GM19395 (cell line): ENCODE results near the gene SHISA9.

Experiments
- ATAC-seq: cut with Tn5 transposase; IDR thresholded peaks from one replicate; pipeline ENCODE4 v1.9.1; 2021; ENCODE audit warnings: mild to moderate bottlenecking, moderate library complexity; ENCODE audit not compliant: unreplicated experiment

The SHISA9 gene

DNA sequence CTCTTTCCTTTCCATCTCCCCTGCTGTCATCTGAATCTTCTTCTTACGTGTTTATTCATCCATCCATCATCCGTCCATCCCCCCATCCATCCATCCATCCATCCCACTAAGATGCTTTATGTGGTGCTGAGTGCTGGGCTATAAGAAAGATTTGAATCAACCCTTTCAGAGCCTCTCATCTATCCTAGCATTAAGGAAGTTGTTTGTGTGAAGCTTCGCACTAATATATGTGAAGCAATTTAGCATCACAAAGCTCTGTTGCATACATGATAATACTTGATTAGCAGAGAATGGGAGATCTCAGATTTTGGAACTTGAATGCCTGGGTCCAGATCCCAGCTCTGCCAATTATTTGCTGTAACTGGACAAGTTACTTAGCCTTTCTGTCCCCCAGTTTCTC, 255.7 kb downstream of the SHISA9 start:
- no peak for ATAC-seq

DNA sequence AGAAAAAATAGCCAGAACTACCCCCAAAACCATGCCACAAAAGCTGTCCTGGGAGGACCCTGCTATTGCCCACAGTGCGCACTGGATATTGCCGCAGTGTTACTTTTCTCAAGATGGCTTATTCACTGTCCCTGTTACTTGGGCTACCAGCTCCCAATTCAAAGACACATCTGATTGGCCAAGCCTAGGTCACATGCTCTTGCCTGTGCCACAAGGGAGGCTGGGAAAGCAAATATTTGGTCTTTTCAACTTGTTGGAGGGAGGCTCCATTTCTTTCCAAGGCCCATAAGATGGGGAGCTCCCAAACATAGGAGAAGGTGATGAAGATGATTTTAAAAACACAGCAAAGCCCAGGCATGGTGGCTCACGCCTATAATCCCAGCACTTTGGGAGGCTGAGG, 257.0 kb downstream of the SHISA9 start:
- no peak for ATAC-seq

DNA sequence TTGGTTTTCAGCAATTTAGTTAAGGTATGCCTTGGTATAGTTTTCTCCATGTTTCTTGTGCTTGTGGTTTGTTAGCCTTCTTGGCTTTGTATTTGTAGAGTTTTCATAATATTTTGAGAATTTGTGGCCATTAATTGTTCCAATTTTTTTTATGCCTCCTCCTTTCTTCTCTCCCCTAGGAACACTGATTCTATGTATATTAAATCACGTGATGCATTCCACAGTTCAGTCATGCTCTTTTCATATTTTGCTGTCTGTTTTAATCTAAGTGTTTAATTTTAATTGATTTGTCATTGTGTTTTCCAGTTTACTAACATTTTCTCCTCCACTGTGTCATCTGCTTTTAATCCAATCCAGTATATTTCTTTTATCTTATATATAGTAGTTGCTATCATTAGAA, 263.6 kb downstream of the SHISA9 start:
- no peak for ATAC-seq

DNA sequence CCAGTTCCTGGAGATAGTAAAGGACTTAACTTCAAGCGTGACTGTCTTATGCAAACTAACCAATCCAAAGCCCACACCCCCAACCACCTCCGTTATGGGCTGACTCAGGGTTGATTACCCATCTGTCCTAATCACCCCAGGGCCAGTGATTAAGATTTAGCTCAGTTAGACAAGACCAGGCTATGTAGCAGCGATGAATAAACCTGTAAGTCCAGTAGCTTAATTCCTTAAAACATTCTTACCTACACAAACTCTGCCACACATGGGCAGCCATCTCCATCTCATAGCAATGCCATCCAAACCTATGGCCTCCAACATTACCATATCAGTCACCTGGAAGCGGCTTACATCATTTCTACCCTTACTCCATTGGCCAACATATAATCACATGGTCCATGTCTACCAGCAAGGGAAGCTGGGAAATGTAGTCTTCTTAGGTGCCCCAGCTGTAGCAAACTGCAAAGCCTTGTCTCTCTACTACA, 266.7 kb downstream of the SHISA9 start:
- no peak for ATAC-seq

DNA sequence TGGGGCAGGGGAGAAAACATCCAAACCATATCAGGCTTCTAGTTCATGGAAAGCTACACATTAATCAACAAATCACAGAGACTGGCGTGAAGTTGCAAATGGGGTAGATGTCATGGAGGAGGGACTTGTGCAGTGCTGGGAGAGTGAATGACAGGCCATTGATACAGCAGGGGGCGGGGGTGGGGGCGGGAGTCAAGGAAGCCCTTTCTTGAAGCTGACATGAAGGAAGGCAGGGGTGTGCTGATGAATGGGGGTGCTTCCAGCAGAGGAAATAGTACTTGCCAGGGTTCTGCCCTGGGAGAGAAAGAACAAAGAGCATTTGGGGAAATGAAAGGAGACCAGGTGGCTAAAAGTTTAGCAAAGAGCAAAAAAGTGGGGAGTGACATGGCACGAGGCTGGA, 269.9 kb downstream of the SHISA9 start:
- no peak for ATAC-seq

DNA sequence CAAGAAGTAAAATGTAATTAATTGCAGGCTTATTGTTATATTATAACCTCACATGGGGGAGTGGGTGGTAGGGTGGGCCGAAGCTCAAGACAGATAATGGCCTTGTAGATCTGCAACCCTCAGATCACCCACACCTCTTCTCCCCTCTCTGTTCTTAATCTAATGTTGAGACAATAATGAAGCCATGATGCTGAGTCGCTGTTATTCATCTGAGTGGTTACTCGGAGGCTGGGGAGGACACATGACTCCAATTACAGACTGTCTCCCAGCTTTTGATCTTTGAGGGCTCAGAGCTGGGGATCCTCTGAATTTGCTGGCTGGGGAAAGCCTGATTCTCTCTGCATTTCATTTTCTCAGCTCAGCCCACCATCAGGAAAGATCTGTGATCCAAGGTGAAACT, 275.3 kb downstream of the SHISA9 start:
- ATAC-seq = no peak

DNA sequence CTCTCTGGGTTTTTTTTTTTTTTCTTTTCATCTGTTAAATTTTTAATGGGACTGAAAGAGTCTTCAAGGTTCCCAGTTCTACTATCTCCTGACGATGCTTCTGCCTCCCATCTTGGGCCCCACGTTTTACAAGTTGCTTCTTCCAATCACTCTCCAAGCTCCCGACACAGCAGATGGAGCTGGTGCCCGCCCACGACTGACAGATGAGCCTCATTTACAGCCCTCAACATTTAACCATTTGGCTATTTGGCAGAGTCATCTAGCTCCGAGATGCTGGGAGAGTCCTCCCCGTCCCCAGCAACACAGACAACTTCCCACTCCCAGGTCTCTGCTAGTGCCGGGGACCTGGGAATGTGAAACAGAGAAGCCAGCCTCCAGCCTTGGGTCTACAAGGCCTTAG, 276.9 kb downstream of the SHISA9 start:
- no peak for ATAC-seq

DNA sequence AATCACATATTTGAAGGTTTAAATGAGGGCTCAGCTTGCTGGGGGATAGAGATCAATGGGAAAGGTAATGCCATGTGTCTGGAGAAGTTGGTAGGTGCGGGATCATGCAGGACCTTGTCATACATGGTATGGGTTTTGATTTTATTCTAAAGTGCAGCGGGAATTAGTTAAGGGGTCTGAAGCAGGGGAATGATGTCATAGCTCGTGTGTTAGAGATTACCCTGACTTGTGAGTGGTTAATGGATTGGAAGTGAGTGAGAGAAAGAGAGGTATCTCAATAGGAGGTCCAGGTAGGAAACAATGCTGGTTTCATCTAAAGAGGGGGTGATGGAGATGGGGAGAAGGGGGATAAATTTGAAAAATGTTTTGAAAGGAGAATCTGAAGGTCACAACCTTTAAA, 280.0 kb downstream of the SHISA9 start:
- ATAC-seq = no peak

DNA sequence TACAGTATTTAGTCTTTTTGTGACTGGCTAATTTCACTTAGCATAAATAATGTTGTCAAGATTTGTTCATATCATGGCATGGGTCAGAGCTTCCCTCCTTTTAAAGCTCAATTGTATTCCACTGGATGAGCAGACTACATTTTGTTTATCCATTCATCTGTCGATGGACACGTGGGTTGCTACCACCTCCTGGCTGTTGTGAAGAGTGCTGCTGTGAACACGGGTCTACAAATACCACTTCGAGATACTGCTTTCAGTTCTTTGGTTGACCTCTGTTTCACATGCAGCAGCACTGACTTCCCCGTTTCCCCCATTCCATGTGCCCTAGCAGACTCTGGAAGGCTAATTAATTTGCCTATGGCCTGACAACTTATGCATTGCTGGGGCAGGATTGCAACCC, 285.4 kb downstream of the SHISA9 start:
- no peak for ATAC-seq

DNA sequence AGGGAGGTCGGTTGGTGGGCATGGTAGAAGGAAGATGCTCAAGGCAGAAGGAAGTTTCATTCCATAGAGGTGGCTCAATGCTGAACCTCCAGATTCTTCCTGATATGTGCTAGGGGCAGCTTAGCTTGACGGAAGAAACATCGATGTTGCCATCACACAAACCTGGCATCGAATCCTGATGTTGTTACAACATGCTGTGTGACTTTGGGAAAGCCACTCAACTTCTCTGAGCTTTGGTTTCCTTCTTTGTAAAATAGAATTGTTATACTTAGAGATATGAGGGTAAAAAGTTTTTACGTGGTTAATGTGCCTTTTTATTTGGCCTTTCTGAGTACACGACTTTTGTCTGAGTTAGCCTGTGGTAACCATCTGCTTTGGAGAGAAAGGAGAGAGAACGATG, 287.9 kb downstream of the SHISA9 start:
- ATAC-seq = no peak

DNA sequence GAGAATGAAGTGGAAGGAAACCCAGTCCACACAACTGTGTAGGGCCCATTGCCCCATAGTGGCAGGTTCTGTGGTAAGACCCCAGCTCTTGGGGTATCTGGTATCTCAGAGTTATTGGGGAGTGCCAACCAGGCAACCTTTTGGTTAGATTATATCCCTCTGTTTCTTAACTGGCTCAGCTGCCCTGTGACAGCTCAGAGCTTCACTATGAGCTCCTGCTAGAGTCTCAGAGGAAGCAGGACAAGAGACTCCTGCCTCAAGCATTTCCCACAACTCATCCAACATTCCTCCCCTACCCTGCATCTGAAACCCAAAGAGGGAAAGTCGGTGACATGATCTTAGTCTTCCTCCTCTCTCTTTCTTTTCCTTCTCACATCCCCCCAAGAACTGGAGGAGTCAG, 292.3 kb downstream of the SHISA9 start:
- ATAC-seq = no peak

DNA sequence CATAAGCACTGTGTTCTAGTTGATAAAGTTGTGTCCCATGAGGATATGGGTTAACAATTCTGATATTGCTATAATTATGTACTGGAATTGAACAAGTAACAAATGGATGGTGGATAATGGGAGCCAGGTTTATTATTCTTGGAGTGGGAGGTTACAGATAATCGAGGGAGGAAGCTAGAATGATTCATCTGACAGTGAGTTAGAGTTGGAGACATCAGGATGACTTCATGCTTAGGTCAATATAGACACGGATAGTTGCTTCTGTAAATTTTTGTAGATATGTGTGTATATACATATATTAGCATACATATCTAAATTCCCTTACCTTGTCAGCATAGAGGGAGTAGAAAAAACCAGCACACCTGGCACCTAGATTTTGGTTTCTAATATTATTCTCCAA, 293.4 kb downstream of the SHISA9 start:
- ATAC-seq = no peak

DNA sequence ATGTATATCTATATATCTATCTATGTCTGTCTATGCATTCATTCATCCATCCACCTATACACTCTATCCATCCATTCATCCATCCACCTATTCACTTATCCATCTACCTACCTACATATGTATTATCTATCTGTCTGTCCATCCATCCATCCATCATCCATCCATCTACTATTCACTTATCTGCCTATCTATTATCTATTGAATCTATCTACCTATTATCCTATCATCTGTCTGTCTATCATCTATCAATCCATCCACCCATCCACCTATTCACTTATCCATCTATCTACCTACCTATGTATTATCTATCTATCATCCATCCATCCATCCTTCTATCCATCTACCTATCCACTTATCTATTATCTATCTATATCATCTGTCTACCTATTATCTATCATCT, 302.3 kb downstream of the SHISA9 start:
- ATAC-seq = no peak

DNA sequence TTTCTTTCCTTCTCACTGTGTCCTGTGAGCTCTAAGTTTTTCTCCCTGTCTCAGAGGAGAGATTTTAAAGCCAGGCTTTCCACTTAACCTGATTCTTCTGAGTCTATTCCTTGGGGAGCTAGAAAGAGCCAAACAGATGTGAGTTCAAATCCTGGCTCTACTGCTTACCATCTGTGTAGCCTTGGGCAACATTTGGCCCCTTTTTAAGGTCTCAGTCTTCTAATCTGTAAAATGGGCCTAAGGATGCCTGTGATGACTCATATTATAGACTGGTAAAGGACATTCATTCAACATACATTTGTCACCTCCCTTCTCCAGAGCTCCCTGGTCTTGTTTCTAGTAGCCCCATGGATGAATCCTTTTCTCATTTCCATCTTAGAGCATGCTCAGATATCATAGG, 304.0 kb downstream of the SHISA9 start:
- no peak for ATAC-seq

DNA sequence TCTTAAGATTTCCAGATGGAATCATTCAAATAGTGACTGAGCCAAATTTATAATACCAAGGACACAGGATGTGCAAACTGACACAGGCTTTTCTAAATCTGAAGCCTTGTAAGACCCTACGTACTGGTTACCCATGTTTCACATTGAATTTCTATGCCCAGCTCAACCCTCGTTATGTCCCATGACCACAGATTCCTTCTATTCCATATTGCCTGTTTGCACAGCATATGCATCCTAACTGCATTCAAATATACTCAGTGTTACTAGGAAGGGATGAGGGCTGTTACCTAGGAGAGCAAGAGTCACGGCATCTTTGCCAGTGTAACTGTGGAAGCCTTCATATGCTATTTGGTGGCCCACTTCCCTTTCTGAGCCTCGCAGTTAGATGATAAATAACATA, 305.2 kb downstream of the SHISA9 start:
- ATAC-seq = no peak

DNA sequence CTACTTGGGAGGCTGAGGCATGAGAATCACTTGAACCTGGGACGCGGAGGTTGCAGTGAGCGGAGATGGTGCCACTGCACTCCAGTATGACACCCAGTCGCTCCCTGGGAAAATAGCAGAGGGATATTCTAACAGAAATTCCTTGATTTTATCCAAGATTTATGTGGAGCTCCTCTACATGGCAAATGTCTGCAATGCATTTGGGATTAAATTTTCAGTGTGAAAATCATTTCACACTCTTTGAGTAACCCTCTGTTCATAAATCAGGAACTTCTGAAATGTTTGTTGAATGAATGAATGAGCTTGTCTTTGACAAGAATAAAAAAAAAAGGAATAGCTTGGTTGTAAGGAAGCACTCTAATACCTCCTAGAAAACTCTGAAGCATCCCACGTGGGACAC, 305.8 kb downstream of the SHISA9 start:
- ATAC-seq = no peak

DNA sequence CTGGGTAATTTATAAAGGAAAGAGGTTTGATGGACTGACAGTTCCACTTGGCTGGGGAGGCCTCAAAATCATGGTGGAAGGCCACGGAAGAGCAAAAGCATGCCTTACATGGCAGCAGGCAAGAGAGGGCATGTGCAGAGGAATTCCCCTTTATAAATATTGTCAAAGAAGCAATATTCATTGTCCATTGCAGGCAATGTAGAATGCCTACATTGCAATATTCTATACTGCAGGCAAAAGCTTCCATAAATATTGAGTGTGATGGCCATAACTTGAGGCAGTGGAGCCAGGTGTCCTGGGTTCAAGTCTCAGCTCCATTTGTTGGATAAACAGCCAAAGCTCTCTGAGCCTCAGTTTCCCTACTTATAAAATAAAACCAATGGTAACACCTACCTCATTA, 322.3 kb downstream of the SHISA9 start:
- ATAC-seq = no peak

DNA sequence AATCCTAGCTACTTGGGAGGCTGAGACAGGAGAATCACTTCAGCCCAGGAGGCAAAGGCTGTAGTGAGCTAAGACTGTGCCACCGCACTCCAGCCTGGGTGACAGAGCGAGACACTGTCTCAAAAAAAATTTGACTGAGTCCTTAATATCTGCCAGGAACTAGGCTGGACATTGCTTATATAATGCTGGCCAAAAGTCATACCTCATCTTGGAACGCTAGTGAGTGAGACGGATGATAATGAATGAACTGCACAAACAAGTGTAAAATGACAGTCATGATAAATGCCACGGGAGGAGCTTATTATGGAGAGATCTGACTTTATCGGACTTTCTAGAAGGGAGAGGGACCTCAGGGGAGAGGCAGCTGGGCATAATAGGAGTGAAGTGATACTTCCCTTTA, 327.6 kb downstream of the SHISA9 start:
- ATAC-seq = no peak

DNA sequence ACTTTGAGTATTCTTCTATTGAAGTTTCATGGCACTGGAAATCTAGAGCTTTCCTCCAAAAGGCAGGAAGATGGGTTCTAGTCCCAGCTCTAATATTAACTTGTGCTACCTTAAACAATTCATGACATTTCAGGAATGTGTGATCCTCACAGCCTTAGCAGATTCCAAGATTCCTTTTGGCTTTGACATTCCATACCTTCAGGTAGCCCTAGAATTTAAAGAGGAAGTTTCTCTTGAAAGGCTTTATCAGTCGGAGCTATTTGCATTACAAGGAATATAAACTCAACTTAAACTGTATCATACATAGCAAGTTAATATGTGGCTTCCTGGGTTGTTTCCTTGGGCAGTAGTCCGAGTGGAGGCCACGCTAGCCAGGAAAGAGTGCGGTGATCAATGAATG, 330.0 kb downstream of the SHISA9 start:
- ATAC-seq = no peak

DNA sequence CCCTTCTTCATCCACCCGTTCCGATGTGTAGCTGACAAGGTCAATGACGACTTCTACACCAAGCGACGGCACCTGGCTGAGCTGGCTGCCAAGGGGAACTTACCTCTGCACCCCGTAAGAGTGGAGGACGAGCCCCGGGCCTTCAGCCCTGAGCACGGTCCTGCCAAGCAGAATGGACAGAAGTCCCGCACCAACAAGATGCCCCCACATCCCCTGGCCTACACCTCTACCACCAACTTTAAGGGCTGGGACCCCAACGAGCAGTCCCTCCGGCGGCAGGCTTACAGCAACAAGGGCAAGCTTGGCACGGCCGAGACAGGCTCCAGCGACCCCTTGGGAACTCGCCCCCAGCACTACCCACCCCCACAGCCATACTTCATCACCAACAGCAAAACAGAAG, 333.6 kb downstream of the SHISA9 start:
- ATAC-seq = no peak

DNA sequence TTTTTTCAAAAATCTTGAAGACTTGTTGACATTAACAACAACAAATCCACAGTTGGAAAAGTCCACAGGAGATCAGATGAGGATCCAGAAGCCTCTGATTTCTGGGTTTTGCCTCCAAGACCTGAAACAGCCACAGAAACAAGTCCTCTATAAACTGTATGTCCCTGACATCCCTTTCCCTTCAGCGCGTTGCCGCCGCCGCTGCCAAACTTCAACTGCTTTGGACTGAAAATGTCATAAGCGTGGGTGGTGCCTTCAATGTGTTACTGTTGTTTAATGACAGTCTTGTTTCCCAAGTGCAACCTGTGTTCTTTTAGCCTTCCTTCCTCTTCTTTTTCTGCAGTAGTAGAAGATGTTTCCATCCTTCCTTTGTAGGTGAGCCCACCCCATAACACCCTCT, 334.9 kb downstream of the SHISA9 start:
- no peak for ATAC-seq

DNA sequence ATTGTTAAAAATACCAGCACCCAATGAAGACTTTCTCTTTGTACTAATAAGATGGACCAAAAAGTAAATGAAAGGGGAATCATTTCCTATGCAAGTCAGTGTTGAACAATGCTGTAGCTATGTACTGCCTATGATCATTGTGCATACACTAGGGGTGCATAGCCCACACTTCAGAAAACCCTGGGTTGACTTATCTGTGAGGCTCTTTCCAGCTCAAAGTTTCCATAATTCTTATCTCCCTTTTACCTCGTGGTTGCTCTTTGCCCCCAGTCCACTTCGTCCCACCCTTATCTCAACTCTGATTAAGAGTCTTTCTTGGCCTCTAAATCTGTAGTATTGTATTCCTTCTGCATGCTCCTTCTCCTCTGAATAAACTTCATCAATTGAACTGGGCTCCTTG, 336.8 kb downstream of the SHISA9 start:
- no peak for ATAC-seq

DNA sequence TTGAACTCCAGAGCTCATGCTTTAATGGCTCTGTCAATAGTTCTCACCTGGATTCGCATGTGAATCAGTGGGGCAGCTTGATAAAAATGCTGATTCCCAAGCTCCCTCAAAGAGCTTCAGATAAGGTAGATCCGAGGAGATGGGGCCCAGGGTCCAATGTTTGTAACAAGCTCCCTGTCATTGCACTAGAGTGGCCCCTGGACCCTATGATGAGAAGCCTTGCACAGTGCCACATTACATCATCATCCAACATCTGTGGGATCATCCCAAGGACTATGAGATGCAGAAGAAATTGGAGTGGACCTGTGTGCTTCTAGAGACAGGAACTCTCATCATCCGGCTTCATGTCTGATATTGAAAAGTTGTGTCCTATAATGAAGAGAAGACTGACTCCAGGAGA, 340.8 kb downstream of the SHISA9 start:
- no peak for ATAC-seq

DNA sequence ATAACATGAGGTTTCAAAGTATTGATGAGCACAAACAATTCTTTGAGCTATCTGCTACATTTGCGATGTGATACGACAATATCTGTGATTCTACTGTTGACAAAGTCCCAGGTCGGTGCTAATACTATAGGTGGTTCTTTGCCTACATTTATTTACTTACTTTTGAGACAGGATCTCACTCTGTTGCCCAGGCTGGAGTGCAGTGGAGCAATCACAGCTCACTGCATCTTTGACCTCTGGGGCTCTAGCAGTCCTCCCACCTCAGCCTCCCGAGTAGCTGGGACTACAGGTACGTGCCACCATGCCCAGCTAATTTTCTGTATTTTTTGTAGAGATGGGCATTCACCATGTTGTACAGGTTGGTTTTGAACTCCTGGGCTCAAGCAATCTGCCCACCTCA, 343.4 kb downstream of the SHISA9 start:
- no peak for ATAC-seq
